Measurements from ENCODE around the gene LIME1.

- no peak for TF ChIP-seq CTCF (IDR thresholded peaks at IDR 0.05)
- TF ChIP-seq POLR2AphosphoS5 (IDR thresholded peaks at IDR 0.05; ENCODE audit: insufficient read depth in 1 of 2, low read depth in 1 of 2) = no peak
- no peak for TF ChIP-seq POLR2A (IDR thresholded peaks at IDR 0.05)
These were observed 25.3 kb upstream of the LIME1 start for GRCh38 chr20:63711085-63711645.

All from vagina (tissue), 2 donors.